BLaER1 treated with 17β-estradiol and CSF1 and Interleukin-3, amounts not matched to agents 10 nM and 100 nM (cell line): ENCODE measurements around the gene CFAP46.

Experiments
- H3K27ac ChIP-seq, 11 experiments: shearing (Covaris generic); formaldehyde crosslinking; 2 replicates each; pipeline ENCODE4 v1.8.1; 2022
- H3K27me3 ChIP-seq, 11 experiments: shearing (Covaris generic); formaldehyde crosslinking; 2 replicates each; pipeline ENCODE4 v1.8.1; 2022
- H3K36me3 ChIP-seq, 11 experiments: shearing (Covaris generic); formaldehyde crosslinking; 2 replicates each; pipeline ENCODE4 v1.8.1; 2022
- H3K4me1 ChIP-seq, 10 experiments: shearing (Covaris generic); formaldehyde crosslinking; 2 replicates each; pipeline ENCODE4 v1.8.1; 2022
- H3K4me2 ChIP-seq, 11 experiments: shearing (Covaris generic); formaldehyde crosslinking; 2 replicates each; pipeline ENCODE4 v1.8.1; 2022
- H3K4me3 ChIP-seq, 10 experiments: shearing (Covaris generic); formaldehyde crosslinking; 2 replicates each; pipeline ENCODE4 v1.8.1; 2022
- H3K9ac ChIP-seq, 11 experiments: shearing (Covaris generic); formaldehyde crosslinking; 2 replicates each; pipeline ENCODE4 v1.8.1; 2022
- H3K9me3 ChIP-seq, 11 experiments: shearing (Covaris generic); formaldehyde crosslinking; replicated peaks in 1 of 11; 2 replicates each; pipeline ENCODE4 v1.8.1; 2022
- H4K20me1 ChIP-seq, 11 experiments: shearing (Covaris generic); formaldehyde crosslinking; 2 replicates each; pipeline ENCODE4 v1.8.1; 2022
- Cebpa-rat ChIP-seq, 11 experiments: shearing (Covaris generic); IDR thresholded peaks; 2 replicates each; pipeline ENCODE4 v1.8.1; 2022

The CFAP46 gene

DNA sequence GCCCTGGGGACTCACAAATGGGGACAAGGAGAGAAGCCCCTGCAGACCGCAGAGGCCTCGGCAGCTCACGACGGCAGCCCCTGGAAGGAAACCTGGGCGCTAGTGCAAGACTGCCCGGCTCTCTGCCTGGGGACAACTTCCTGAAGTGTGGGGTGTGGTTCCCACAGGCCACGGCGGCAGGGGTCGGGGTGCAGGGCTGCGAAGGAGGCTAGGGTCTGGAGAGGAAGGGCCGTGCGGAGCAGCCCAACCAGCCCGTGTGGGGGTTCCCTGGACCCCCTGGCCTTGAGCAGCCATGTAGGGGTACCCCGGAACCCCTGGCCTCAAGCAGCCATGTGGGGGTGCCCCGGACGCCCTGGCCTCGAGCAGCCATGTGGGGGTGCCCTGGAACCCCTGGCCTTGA lies 19.5 kb downstream of the CFAP46 start:
- Histone ChIP-seq H3K4me1 (peaks cover 0 to 17% (median 10%) of the 10 kb centered on the region in 10 experiments; a peak in 10 of 20 replicates), H3K4me2 (peak overlapping the region in 8 of 11 experiments; percentile 8 to 41 (median 30); a peak in 10 of 22 replicates), H3K9me3 (no peaks in the 10 kb centered on the region), H3K27ac (no peak overlapping the region), H3K9ac (peak overlapping the region in 1 of 11 experiments; percentile 18; a peak in 2 of 22 replicates), H3K27me3 (peaks cover 0 to 12% (median 0%) of the 10 kb centered on the region in 11 experiments; a peak in 3 of 22 replicates), H3K4me3 (no peak overlapping the region), H4K20me1 (peaks cover 0 to 36% (median 0%) of the 10 kb centered on the region in 11 experiments; a peak in 5 of 22 replicates), H3K36me3 (no peaks in the 10 kb centered on the region)
- no peak for TF ChIP-seq Cebpa-rat (IDR thresholded peaks at IDR 0.05)

DNA sequence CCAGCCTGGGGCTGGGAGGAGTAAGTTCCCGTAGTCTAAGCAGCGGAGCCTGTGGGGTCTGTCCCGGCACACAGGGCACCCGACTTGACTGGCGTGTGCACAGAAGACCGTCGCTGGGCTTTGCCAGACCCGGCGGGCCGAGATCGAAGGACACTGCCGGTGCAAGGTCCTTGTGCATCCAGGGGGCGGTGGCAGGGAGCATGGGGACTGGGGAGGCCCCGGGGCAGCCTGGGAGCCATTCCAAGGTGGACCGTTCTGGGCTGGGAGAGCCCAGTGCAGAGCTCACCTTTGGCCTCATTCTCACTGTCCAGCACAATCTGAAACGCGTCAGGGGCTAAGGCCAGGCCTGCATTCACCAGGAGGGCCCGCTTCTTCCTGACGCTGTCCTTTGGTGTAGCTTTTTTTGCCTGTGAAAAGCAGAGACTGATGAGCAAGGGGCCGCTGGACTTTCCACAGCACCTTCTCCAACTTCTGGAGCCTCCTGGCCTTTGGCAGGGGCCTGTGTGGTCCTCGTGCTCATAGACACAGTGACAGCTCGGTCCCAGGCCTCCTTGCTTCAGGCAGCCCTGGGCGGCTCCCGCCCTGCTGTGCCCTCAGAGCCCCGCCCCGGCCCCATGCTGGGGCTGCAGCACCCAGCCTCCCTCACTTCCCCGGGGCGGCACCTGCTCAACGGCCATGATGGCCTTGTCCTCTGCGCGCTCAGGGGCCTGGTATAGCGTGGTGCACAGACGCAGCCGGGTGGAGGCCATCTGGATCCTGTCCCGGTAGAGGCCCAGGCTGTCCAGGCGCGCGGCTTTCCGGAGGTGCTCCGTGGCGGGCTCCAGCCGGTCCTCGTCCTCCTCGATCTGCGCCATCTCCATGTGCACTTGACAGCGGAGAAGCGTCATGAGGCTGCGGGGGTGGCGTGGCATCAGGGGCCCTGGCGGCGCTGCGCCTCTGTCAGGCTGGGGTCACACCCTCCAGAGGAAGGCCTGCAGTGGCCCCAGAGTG lies 20.3 kb downstream of the CFAP46 start:
- H3K4me1 ChIP-seq: peaks cover 0 to 18% (median 10%) of the 10 kb centered on the region in 10 experiments; a peak in 11 of 20 replicates
- H3K9me3 ChIP-seq: no peaks in the 10 kb centered on the region
- H3K4me3 ChIP-seq: no peak overlapping the region
- H3K36me3 ChIP-seq: no peaks in the 10 kb centered on the region
- no peak overlapping the region for H3K27ac ChIP-seq
- peaks cover 0 to 38% (median 2%) of the 10 kb centered on the region in 11 experiments; a peak in 8 of 22 replicates for H4K20me1 ChIP-seq
- no peak for TF ChIP-seq Cebpa-rat (IDR thresholded peaks at IDR 0.05)
- H3K9ac ChIP-seq: peak overlapping the region in 1 of 11 experiments; percentile 18; a peak in 1 of 22 replicates
- H3K4me2 ChIP-seq: peak overlapping the region in 8 of 11 experiments; percentile 8 to 41 (median 30); a peak in 9 of 22 replicates
- H3K27me3 ChIP-seq: peaks cover under 1 to 13% (median 5%) of the 10 kb centered on the region in 11 experiments; a peak in 14 of 22 replicates

DNA sequence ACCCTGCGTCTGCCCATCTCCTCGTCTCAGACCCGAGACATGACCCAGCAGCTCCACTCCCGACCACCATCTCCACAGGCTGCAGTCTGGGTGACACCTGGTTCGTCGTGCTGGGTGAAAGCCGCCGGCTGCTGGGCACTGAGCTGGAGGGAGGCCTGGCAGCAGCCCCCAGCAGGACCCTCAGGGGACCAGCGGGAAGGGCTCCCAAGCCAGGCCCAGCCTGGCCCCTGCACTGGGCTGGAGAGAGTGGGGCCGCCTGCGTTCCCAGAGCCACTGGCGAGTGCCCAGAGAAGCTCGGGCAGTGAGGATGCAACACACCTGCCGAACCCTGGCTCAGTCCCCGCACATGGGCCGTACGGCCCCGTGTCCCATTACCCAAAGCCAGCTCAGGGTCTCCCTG lies 21.3 kb downstream of the CFAP46 start:
- no peak overlapping the region for H3K9ac ChIP-seq
- H3K9me3 ChIP-seq: no peaks in the 10 kb centered on the region
- peaks cover 0 to 48% (median 6%) of the 10 kb centered on the region in 11 experiments; a peak in 12 of 22 replicates for H4K20me1 ChIP-seq
- peaks cover 0 to 28% (median 20%) of the 10 kb centered on the region in 10 experiments; a peak in 18 of 20 replicates for H3K4me1 ChIP-seq
- H3K4me3 ChIP-seq: no peak overlapping the region
- peaks cover 10 to 18% (median 14%) of the 10 kb centered on the region in 11 experiments; a peak in 19 of 22 replicates for H3K27me3 ChIP-seq
- no peak overlapping the region for H3K4me2 ChIP-seq
- no peak overlapping the region for H3K27ac ChIP-seq
- H3K36me3 ChIP-seq: no peaks in the 10 kb centered on the region
- TF ChIP-seq Cebpa-rat (IDR thresholded peaks at IDR 0.05): no peak

DNA sequence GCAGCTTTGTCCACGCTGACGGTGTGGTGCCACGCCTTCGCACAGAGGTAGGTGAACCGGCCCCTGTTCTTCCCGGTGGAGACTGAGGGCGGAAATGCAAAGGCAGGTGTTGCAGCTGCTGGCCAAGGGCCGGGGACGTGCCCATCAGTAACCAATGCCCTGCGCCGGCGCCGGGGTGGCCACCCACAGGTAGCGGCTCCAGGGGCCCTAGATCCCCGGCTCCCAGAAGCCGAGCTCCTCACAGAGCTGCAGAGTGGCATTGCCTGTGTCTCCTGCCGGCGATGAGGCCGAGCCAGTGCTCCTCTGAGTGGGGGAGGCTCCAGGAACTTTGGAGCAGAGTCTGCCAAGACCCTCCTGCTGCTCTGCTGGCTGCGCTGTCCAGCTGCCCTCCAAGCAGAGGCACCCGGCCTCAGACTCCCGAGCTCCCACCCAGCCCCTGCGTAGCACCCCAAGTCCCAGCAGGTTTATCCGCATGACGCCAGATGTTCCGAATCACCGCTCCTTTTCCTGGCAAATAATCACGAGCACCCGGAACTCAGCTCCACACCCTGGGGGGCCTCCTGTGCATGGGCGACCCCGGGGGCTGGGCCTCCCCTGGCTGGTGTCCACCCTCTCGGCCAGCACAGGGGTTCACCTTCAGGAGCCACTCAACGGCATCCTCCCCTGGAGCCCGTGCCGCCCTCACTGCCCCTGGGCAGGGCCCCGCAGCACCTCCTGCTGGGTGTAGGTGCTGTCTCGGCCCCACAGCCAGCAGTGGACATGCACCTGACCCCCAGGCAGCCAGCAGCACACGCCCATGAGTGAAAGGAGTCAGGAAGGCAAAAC lies 22.1 kb downstream of the CFAP46 start:
- H3K27me3 ChIP-seq: peaks cover 12 to 25% (median 19%) of the 10 kb centered on the region in 11 experiments; a peak in 19 of 22 replicates
- H3K4me2 ChIP-seq: no peak overlapping the region
- H4K20me1 ChIP-seq: peaks cover 0 to 52% (median 14%) of the 10 kb centered on the region in 11 experiments; a peak in 15 of 22 replicates
- no peak overlapping the region for H3K9ac ChIP-seq
- no peak overlapping the region for H3K4me3 ChIP-seq
- no peaks in the 10 kb centered on the region for H3K36me3 ChIP-seq
- no peak overlapping the region for H3K27ac ChIP-seq
- TF ChIP-seq Cebpa-rat (IDR thresholded peaks at IDR 0.05): no peak
- no peaks in the 10 kb centered on the region for H3K9me3 ChIP-seq
- H3K4me1 ChIP-seq: peaks cover 4 to 36% (median 28%) of the 10 kb centered on the region in 10 experiments

DNA sequence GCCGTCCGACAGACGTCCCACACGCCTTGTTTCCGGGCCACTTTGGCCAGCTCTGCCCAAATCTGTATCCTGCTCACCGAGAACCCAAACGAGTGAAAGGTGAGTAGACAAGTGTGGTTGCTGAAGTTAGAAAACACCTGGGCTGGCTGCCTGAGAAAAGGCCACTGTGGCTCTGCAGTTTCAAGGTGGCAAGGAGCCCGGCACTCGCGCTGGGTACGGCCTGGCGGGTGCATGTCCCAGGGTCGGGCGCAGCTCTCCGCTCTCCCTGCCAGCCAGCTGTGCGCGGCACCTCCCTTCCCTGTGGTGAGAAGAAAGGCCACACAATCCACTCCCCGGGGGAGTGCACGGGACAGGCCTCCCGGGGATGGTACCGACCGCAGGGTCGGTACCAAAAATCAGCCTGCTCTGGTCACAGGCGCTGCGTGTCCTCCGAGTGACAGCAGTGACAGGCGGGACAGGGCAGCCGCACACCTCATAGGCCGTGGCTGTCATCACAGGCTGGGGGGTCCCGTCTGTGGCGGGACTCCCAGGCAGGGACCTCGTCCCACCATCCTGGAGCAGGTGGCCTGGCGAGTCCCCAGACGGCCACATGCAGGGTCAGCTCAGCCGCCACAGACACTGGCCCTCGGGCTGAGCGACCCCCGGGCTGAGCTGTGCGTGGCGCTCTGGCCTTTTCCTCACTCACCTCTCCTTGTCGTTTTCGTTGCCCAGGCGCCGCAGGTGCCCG lies 22.8 kb downstream of the CFAP46 start:
- peaks cover 0 to 60% (median 20%) of the 10 kb centered on the region in 11 experiments; a peak in 16 of 22 replicates for H4K20me1 ChIP-seq
- H3K4me2 ChIP-seq: no peak overlapping the region
- H3K9ac ChIP-seq: no peak overlapping the region
- H3K9me3 ChIP-seq: no peaks in the 10 kb centered on the region
- no peak overlapping the region for H3K4me3 ChIP-seq
- peaks cover 12 to 32% (median 23%) of the 10 kb centered on the region in 11 experiments; a peak in 19 of 22 replicates for H3K27me3 ChIP-seq
- TF ChIP-seq Cebpa-rat (IDR thresholded peaks at IDR 0.05): no peak
- no peak overlapping the region for H3K27ac ChIP-seq
- no peaks in the 10 kb centered on the region for H3K36me3 ChIP-seq
- H3K4me1 ChIP-seq: peaks cover 11 to 44% (median 36%) of the 10 kb centered on the region in 10 experiments

DNA sequence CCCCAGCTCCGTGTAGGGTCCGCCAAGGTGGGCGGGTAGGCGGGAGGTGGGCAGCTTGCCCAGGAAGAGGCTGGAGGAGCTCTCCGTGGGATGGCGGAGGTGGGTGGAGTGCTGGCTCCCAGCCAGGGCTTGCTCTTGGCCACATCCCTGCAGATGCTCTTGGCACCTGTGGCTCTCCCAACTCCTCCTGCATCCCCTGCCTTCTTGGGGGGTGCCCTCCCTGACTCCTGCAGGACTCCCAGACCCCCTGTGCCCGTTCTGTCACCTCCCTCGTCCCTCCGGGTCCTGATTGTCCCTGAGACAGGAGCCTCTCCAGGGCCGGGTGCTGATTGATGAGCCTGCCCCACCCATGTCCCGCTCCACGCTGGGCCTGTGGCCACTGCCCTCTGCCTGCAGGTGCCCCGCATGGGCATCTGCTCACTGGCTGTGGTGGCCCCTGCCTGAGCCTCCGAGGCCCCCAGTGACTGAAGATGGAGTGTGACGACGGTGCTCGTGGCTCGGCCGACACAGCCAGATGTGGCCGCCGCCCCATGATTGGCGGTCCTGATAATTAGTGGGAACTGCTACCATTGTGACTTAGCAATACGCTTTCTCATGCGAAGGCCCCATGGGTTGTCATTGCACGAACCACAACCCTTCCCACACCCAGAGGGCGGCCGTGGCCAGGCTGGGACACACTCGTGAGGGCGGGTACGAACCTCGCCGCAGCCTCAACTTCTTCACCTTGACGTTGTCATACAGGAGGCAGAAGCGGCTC lies 23.6 kb downstream of the CFAP46 start:
- 0 out of 22 replicates have a peak overlapping the region, but pooled peaks of 1 of the 11 experiments have one; percentile 10 for H3K4me2 ChIP-seq
- no peaks in the 10 kb centered on the region for H3K36me3 ChIP-seq
- TF ChIP-seq Cebpa-rat (IDR thresholded peaks at IDR 0.05): no peak
- no peak overlapping the region for H3K9ac ChIP-seq
- no peak overlapping the region for H3K27ac ChIP-seq
- H3K4me3 ChIP-seq: no peak overlapping the region
- H3K27me3 ChIP-seq: peaks cover 12 to 33% (median 23%) of the 10 kb centered on the region in 11 experiments; a peak in 19 of 22 replicates
- peaks cover 0 to 60% (median 20%) of the 10 kb centered on the region in 11 experiments; a peak in 16 of 22 replicates for H4K20me1 ChIP-seq
- no peaks in the 10 kb centered on the region for H3K9me3 ChIP-seq
- H3K4me1 ChIP-seq: peaks cover 11 to 47% (median 39%) of the 10 kb centered on the region in 10 experiments

DNA sequence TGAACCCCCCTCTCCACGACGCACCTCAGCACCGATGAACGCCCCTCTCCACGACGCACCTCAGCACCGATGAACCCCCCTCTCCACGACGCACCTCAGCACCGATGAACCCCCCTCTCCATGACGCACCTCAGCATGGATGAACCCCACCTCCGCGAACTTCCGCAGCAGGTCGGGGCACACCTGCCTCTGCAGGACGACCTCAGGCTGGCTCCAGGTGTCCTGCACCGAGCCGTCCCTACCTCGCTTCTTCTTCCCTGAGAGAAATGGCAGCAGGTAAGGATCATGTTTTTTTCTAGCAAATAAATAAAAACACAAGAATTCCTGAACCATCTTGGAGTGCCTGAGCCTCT lies 24.1 kb downstream of the CFAP46 start:
- Histone ChIP-seq H3K9me3 (no peaks in the 10 kb centered on the region), H3K27me3 (peaks cover 16 to 39% (median 28%) of the 10 kb centered on the region in 11 experiments; a peak in 21 of 22 replicates), H4K20me1 (peaks cover 0 to 62% (median 20%) of the 10 kb centered on the region in 11 experiments; a peak in 16 of 22 replicates), H3K36me3 (no peaks in the 10 kb centered on the region), H3K4me2 (0 out of 22 replicates have a peak overlapping the region, but pooled peaks of 1 of the 11 experiments have one; percentile 10), H3K9ac (no peak overlapping the region), H3K4me3 (no peak overlapping the region), H3K4me1 (peaks cover 11 to 52% (median 44%) of the 10 kb centered on the region in 10 experiments), H3K27ac (no peak overlapping the region)
- TF ChIP-seq Cebpa-rat (IDR thresholded peaks at IDR 0.05): no peak
